ENCODE data around the gene KIF6.

GRCh38 chr6:39574991-39575390 lies 150.2 kb downstream of the KIF6 start:
- TF ChIP-seq GATA3 (IDR thresholded peaks at IDR 0.05; ENCODE audit: low read depth, low read length): no peak
- no peak for TF ChIP-seq GATA2 (IDR thresholded peaks at IDR 0.05; ENCODE audit: low read depth, low read length)

All from SH-SY5Y (cell line).